ENCODE data around the gene HADH. TPM values are rescaled to one million over a fixed set of nuclear protein-coding genes. Genes with fewer than 3 reads are reported as not detected.

HADH gene
- total RNA-seq, 1 donor from 2014 or later = 238 TPM

DNA sequence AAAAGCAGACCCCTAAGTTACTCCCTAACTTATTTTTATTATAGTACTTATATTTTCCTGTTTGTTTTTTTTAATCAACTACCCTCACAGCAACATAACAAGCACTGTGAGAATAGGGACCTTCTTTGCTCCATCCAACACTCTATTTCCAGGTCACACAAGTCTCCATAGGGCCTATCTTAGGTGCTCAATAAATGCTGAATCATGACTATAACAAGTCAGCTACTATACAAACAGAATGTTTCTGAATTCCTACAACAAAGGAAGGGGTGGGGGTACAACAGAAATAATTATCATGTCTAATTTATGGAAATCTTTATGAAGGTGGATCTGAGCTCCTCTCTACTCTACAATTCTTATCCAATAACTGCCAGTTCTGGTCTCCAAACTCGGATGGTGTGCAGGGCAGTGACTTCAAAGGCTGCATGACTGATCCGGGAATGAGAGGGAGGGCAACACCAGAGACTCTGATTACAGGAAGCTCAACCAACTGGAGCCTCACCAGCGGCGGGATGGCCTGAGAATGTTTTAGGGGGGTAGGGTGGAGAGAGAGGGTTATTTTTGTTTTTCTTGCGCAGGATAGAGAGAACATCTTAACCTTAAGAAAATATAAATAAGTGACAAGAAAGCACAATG is 71.1 kb downstream of the HADH start:
- no peaks in the 10 kb centered on the region for H3K4me1 ChIP-seq
- H3K4me3 ChIP-seq = no peak overlapping the region
- H3K27ac ChIP-seq (replicated peaks) = no peak overlapping the region
- no peaks in the 10 kb centered on the region for H3K36me3 ChIP-seq
- TF ChIP-seq, protein P1, sequence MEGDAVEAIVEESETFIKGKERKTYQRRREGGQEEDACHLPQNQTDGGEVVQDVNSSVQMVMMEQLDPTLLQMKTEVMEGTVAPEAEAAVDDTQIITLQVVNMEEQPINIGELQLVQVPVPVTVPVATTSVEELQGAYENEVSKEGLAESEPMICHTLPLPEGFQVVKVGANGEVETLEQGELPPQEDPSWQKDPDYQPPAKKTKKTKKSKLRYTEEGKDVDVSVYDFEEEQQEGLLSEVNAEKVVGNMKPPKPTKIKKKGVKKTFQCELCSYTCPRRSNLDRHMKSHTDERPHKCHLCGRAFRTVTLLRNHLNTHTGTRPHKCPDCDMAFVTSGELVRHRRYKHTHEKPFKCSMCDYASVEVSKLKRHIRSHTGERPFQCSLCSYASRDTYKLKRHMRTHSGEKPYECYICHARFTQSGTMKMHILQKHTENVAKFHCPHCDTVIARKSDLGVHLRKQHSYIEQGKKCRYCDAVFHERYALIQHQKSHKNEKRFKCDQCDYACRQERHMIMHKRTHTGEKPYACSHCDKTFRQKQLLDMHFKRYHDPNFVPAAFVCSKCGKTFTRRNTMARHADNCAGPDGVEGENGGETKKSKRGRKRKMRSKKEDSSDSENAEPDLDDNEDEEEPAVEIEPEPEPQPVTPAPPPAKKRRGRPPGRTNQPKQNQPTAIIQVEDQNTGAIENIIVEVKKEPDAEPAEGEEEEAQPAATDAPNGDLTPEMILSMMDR (IDR thresholded peaks at IDR 0.05; ENCODE audit: borderline replicate concordance) = no peak
- intact Hi-C loops (cut with micrococcal nuclease) = no loop called here
- no peaks in the 10 kb centered on the region for H3K9me3 ChIP-seq (replicated peaks)
- DNase-seq = no peak
- peaks cover 28% of the 10 kb centered on the region for H3K27me3 ChIP-seq (ENCODE audit: low read depth)

DNA sequence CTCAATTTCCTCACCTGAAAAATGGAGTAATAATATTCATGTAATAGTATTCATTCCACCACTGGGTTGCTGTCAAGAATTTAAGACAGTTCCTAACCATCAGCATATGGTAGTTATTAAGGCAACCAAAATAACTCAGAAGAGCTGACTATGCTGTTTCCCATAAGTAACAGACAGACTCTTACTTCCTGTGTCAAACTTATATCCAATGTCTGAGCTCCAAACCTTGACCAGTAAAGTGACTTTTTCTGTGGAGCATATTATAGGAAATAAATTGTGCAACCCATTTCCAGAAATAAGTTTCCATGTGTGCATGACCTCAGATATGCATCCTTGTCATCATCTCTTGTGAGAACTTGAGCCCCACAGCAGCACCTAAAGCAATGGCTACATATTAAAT is 78.8 kb downstream of the HADH start:
- intact Hi-C loops (cut with micrococcal nuclease) = no loop called here
- no peak for DNase-seq

DNA sequence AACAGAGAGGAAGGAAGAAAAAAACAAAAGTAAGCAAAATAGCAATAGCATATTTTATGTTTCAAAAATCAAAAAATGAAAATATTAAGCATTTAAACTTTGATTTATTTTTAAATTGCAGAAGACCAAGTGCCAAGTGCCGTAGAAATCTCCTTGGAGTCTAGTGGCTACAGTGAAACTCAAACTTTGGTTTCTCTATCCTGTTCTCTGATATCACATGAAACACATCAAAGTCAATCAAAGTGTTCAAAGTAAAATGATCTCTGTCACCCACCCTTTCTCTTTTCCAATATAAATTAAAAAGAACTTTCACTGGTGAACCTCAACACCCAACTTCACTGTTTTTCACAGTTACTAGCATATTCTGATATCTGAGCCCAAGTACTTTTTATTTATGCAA is 81.1 kb downstream of the HADH start:
- no peak for DNase-seq
- TF ChIP-seq, protein P1 (IDR thresholded peaks at IDR 0.05; ENCODE audit: borderline replicate concordance) = no peak
- Histone ChIP-seq H3K27me3 (ENCODE audit: low read depth) (peaks cover 14% of the 10 kb centered on the region), H3K9me3 (replicated peaks) (no peaks in the 10 kb centered on the region), H3K4me1 (no peaks in the 10 kb centered on the region), H3K36me3 (no peaks in the 10 kb centered on the region), H3K4me3 (no peak overlapping the region), H3K27ac (replicated peaks) (no peak overlapping the region)
- intact Hi-C loops (cut with micrococcal nuclease) = no loop called here

More for the DNA sequence above, 78.8 kb downstream of the HADH start:
- Histone ChIP-seq H3K36me3 (no peaks in the 10 kb centered on the region), H3K27ac (replicated peaks) (no peak overlapping the region), H3K4me1 (no peaks in the 10 kb centered on the region), H3K4me3 (no peak overlapping the region), H3K9me3 (replicated peaks) (no peaks in the 10 kb centered on the region), H3K27me3 (ENCODE audit: low read depth) (peaks cover 26% of the 10 kb centered on the region)
- TF ChIP-seq, protein P1 (IDR thresholded peaks at IDR 0.05; ENCODE audit: borderline replicate concordance) = no peak

DNA sequence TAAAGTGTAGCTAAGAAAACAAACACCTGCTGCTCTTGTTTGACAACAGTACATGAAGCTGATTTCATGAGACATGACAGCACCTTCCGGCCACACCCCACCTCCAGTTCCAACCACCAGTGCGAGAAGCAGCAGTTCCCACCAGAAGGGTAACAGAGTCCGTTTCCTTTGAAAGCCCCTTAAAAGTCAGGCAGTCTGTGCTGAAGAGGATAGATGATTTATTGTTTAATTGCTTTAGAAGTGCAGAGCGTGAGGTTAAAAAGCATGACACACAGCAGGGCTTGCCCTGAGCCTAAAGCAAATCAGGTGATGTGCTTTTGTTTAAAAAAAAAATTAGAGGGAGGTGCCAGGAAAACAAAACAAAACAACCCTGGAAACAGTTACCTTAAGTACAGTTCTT is 82.6 kb downstream of the HADH start:
- intact Hi-C loops (cut with micrococcal nuclease) = no loop called here
- no peaks in the 10 kb centered on the region for H3K4me1 ChIP-seq
- TF ChIP-seq, protein P1 (IDR thresholded peaks at IDR 0.05; ENCODE audit: borderline replicate concordance) = no peak
- H3K9me3 ChIP-seq (replicated peaks) = no peaks in the 10 kb centered on the region
- no peak overlapping the region for H3K27ac ChIP-seq (replicated peaks)
- H3K27me3 ChIP-seq (ENCODE audit: low read depth) = peaks cover 11% of the 10 kb centered on the region
- no peak overlapping the region for H3K4me3 ChIP-seq
- no peaks in the 10 kb centered on the region for H3K36me3 ChIP-seq
- no peak for DNase-seq

DNA sequence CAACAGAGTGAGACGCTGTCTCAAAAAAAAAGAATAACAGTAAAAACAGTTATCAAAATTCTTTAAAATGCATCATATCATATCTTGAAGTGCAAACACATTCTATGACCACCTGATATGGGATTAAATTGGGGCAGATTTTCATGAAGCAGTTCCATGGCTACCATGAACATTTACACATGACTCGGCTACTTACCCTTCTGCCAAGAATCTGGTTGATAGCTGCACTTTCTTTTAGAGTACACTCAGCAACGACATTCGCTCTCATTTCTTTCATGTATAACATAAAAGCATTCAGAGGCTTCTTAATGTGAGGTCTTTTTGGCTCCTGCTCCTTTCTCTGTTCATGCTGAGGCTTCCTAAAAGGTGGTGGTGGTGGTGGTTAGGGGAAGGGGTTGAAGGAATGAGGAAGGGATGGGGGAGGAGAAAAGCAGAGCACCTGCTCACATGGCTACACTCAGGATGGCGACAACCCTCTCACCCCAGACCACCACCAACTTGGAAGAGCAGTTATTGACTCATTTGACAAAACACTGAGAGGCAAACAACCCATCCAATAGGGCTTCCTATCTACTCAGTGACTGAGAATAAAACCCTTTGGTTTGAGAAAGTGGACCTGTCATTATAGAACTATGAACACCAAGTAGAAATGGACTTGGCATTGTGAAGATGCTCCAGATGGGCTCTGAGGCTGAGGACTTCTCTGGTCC is 88.5 kb downstream of the HADH start:
- no peaks in the 10 kb centered on the region for H3K36me3 ChIP-seq
- peaks cover 4% of the 10 kb centered on the region for H3K27me3 ChIP-seq (ENCODE audit: low read depth)
- H3K4me1 ChIP-seq = no peaks in the 10 kb centered on the region
- no peaks in the 10 kb centered on the region for H3K9me3 ChIP-seq (replicated peaks)
- TF ChIP-seq, protein P1 (IDR thresholded peaks at IDR 0.05; ENCODE audit: borderline replicate concordance) = no peak
- H3K4me3 ChIP-seq = no peak overlapping the region
- intact Hi-C loops (cut with micrococcal nuclease) = no loop called here
- no peak for DNase-seq
- no peak overlapping the region for H3K27ac ChIP-seq (replicated peaks)

Data from left ventricle myocardium inferior (tissue), 1 donor.